Astrocyte of the hippocampus (primary cell): Measurements from ENCODE around the gene AUP1.

ENCODE experiments used
- DNase-seq: peaks from one replicate; pipeline ENCODE4 v3.0.0; 2011; ENCODE audit warnings: low read depth, low spot score

The AUP1 gene

GRCh38 chr2:74556831-74557370 lies 27.4 kb upstream of the AUP1 start:
- DNase-seq: no peak

GRCh38 chr2:74556159-74556558 lies 26.7 kb upstream of the AUP1 start:
- DNase-seq: no peak

- no peak for DNase-seq
Observed at GRCh38 chr2:74555610-74556103, 26.2 kb upstream of the AUP1 start.

- DNase-seq: peak; percentile 77
Observed at GRCh38 chr2:74554820-74555531, 25.5 kb upstream of the AUP1 start.

GRCh38 chr2:74553892-74554819 lies 24.6 kb upstream of the AUP1 start, which contains the start of the genes DOK1 and LOXL3:
DOK1 (plus strand) TSS chr2:74554720; CDS start chr2:74554755, 35 bp downstream.
LOXL3 (minus strand) TSS chr2:74553942; CDS start chr2:74552634, 1,308 bp downstream.
- DNase-seq: peak; percentile 99

- peak; percentile 53 for DNase-seq
Observed at GRCh38 chr2:74552914-74553811, 23.7 kb upstream of the AUP1 start.

GRCh38 chr2:74551942-74552913 lies 22.7 kb upstream of the AUP1 start:
- DNase-seq: no peak

- DNase-seq: no peak
Observed at GRCh38 chr2:74551530-74551929, 22.0 kb upstream of the AUP1 start.

GRCh38 chr2:74550231-74550630 lies 20.7 kb upstream of the AUP1 start:
- no peak for DNase-seq

GRCh38 chr2:74548900-74549826 lies 19.7 kb upstream of the AUP1 start:
- DNase-seq: peak; percentile 78

GRCh38 chr2:74548285-74548899 lies 18.9 kb upstream of the AUP1 start:
- no peak for DNase-seq

- DNase-seq: no peak
Observed at GRCh38 chr2:74546004-74546403, 16.5 kb upstream of the AUP1 start.

GRCh38 chr2:74544634-74545033 lies 15.1 kb upstream of the AUP1 start:
- DNase-seq: no peak

- DNase-seq: no peak
Observed at GRCh38 chr2:74542978-74543377, 13.5 kb upstream of the AUP1 start.

GRCh38 chr2:74540291-74540690 lies 10.8 kb upstream of the AUP1 start:
- no peak for DNase-seq

- DNase-seq: no peak
Observed at GRCh38 chr2:74538881-74539339, 9.4 kb upstream of the AUP1 start.

- DNase-seq: no peak
Observed at GRCh38 chr2:74537140-74537539, 7.6 kb upstream of the AUP1 start.
